Suprapubic skin (tissue), 3 donors: ENCODE measurements around the gene GOSR1.

Experiments used
- EP300 ChIP-seq: sonication (generic); formaldehyde crosslinking; IDR thresholded peaks from one replicate; pipeline ENCODE4 v1.6.1; 2017; ENCODE audit warnings: antibody characterized with exemption
- POLR2A ChIP-seq, 2 donors: fragments of 450-650 bp; IDR thresholded peaks; one replicate each; pipeline ENCODE4 v1.6.1; 2017; ENCODE audit warnings: antibody characterized with exemption in 2 of 2, mild to moderate bottlenecking in 2 of 2, moderate library complexity in 2 of 2
- TF ChIP-seq, protein P1 (sequence below), 2 donors: fragments of 200-600 bp in 1 of 2; fragments of 450-650 bp in 1 of 2; sonication (generic) in 1 of 2; IDR thresholded peaks; one replicate each; pipeline ENCODE4 v1.5.1; 2016 to 2019; ENCODE audit warnings: antibody characterized with exemption in 2 of 2, mild to moderate bottlenecking in 1 of 2, moderate library complexity in 1 of 2

- TF ChIP-seq, protein P1, sequence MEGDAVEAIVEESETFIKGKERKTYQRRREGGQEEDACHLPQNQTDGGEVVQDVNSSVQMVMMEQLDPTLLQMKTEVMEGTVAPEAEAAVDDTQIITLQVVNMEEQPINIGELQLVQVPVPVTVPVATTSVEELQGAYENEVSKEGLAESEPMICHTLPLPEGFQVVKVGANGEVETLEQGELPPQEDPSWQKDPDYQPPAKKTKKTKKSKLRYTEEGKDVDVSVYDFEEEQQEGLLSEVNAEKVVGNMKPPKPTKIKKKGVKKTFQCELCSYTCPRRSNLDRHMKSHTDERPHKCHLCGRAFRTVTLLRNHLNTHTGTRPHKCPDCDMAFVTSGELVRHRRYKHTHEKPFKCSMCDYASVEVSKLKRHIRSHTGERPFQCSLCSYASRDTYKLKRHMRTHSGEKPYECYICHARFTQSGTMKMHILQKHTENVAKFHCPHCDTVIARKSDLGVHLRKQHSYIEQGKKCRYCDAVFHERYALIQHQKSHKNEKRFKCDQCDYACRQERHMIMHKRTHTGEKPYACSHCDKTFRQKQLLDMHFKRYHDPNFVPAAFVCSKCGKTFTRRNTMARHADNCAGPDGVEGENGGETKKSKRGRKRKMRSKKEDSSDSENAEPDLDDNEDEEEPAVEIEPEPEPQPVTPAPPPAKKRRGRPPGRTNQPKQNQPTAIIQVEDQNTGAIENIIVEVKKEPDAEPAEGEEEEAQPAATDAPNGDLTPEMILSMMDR (IDR thresholded peaks at IDR 0.05): no peak
- TF ChIP-seq EP300: no peak
- TF ChIP-seq POLR2A (IDR thresholded peaks at IDR 0.05): no peak
Measured at GRCh38 chr17:30513346-30513745, 36.1 kb downstream of the GOSR1 start.
